Spleen (tissue), 7 donors: ENCODE results near the gene LTBP2.

ENCODE experiments used
- CTCF ChIP-seq, 11 experiments: fragments of 200-600 bp in 7 of 11; fragments of 450-650 bp in 4 of 11; sonication (generic) in 4 of 11; IDR thresholded peaks in 8 of 11; conservative IDR thresholded peaks in 3 of 11; 1 replicate in 7 of 11; 2 replicates in 4 of 11; pipeline versions ENCODE4 v1.4.0 to v1.8.0; 2016 to 2021; ENCODE audit warnings: antibody characterized with exemption in 11 of 11, inconsistent platforms in 4 of 11, mild to moderate bottlenecking in 1 of 11
- POLR2A ChIP-seq, 3 donors: fragments of 450-650 bp; IDR thresholded peaks; one replicate each; pipeline ENCODE4 v1.5.1; 2017; ENCODE audit warnings: antibody characterized with exemption in 3 of 3, mild to moderate bottlenecking in 1 of 3
- POLR2AphosphoS5 ChIP-seq, 3 donors: sonication (generic); formaldehyde crosslinking; IDR thresholded peaks; one replicate each; pipeline ENCODE4 v1.5.1; 2017; ENCODE audit warnings: antibody characterized with exemption in 3 of 3
- donor health status: DM: no; HTN: no; CAD: no; lungs with moderate emphysema.
- donor health status: DM: no; HTN: no; CAD: no.
- donor health status: DM: no; HTN: no; CAD: no.

GRCh38 chr14:74610199-74610865, 1.7 kb downstream of the LTBP2 start:
- TF ChIP-seq POLR2A (IDR thresholded peaks at IDR 0.05) (no peak), POLR2AphosphoS5 (IDR thresholded peaks at IDR 0.05) (no peak), CTCF (IDR thresholded peaks at IDR 0.05 in 8 of 11, conservative IDR thresholded peaks at IDR 0.05 in 3 of 11) (peak in 1 of 11 experiments; percentile 9)
